Measurements from ENCODE around the gene OR4S1. TPM values are rescaled to one million over a fixed set of nuclear protein-coding genes. Genes with fewer than 3 reads are reported as not detected.

Gene OR4S1, protein sequence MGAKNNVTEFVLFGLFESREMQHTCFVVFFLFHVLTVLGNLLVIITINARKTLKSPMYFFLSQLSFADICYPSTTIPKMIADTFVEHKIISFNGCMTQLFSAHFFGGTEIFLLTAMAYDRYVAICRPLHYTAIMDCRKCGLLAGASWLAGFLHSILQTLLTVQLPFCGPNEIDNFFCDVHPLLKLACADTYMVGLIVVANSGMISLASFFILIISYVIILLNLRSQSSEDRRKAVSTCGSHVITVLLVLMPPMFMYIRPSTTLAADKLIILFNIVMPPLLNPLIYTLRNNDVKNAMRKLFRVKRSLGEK
- total RNA-seq (2014; rRNA removed; shearing (Covaris generic)) (not detected in 2 replicates), polyA plus RNA-seq (2016; fragmentation: Nextera tagmentation; extraction: Ambion mirVana) (not detected in 2 replicates)

GRCh38 chr11:48305923-48306322, at the start of gene OR4S1:
Gene OR4S1 (plus strand): TSS chr11:48306223. CDS start chr11:48306223, 0 bp downstream.
- no peaks in the 10 kb centered on the region for H3K4me1 ChIP-seq (ENCODE audit: insufficient read depth)

GRCh38 chr11:48261600-48261999, 44.4 kb upstream of the OR4S1 start:
- no peaks in the 10 kb centered on the region for H3K9me3 ChIP-seq (ENCODE audit: low read depth)
- 14 to 38% methylated on average over 2 of the region's 2 CpGs for WGBS, 2 experiments (ENCODE audit: low coverage in 1 of 2, low lambda C conversion rate in 2 of 2, missing lambda C conversion rate in 2 of 2)
- H3K4me3 ChIP-seq = no peak overlapping the region
- no peaks in the 10 kb centered on the region for H3K36me3 ChIP-seq (ENCODE audit: low read depth)
- H3K27ac ChIP-seq = no peak overlapping the region
- no peak for DNase-seq
- no peaks in the 10 kb centered on the region for H4K20me1 ChIP-seq (ENCODE audit: insufficient read depth)
- H2AFZ ChIP-seq = no peak overlapping the region
- in situ Hi-C loops (cut with MboI) = no loop called here
- TF ChIP-seq EZH2phosphoT487 (IDR thresholded peaks at IDR 0.05; ENCODE audit: insufficient read depth, low read depth) = no peak
- TF ChIP-seq EZH2 (IDR thresholded peaks at IDR 0.05; ENCODE audit: insufficient read depth, poor library complexity, severe bottlenecking) = no peak
- H3K4me2 ChIP-seq (ENCODE audit: unreplicated experiment) = no peak overlapping the region
- H3K79me2 ChIP-seq (ENCODE audit: insufficient read depth) = no peaks in the 10 kb centered on the region
- H3K27me3 ChIP-seq (replicated peaks; ENCODE audit: insufficient read depth) = no peaks in the 10 kb centered on the region
- no peaks in the 10 kb centered on the region for H3K4me1 ChIP-seq (ENCODE audit: insufficient read depth)
- H3F3A ChIP-seq (ENCODE audit: insufficient read depth) = no peaks in the 10 kb centered on the region
- H3K9me2 ChIP-seq (ENCODE audit: insufficient read depth) = no peaks in the 10 kb centered on the region
- no peak overlapping the region for H3K9ac ChIP-seq

More at GRCh38 chr11:48305923-48306322, at the start of gene OR4S1:
- 21 to 36% methylated on average over 1 of the region's 1 CpG for WGBS, 2 experiments (ENCODE audit: low coverage in 1 of 2, low lambda C conversion rate in 2 of 2, missing lambda C conversion rate in 2 of 2)
- in situ Hi-C loops (cut with MboI) = loop anchor here (25.0 kb wide), 1 partner anchor 1681 kb away; the partner anchor contains the start of gene OR4C12
- Histone ChIP-seq H3K27ac (no peak within 1 kb of the TSS), H2AFZ (no peak within 1 kb of the TSS), H3K79me2 (ENCODE audit: insufficient read depth) (no peaks in the 10 kb centered on the region), H4K20me1 (ENCODE audit: insufficient read depth) (no peaks in the 10 kb centered on the region), H3K9ac (no peak within 1 kb of the TSS), H3K27me3 (replicated peaks; ENCODE audit: insufficient read depth) (no peaks in the 10 kb centered on the region), H3K4me3 (no peak within 1 kb of the TSS), H3F3A (ENCODE audit: insufficient read depth) (no peaks in the 10 kb centered on the region), H3K9me3 (ENCODE audit: low read depth) (no peaks in the 10 kb centered on the region), H3K4me2 (ENCODE audit: unreplicated experiment) (no peak within 1 kb of the TSS), H3K9me2 (ENCODE audit: insufficient read depth) (no peaks in the 10 kb centered on the region), H3K36me3 (ENCODE audit: low read depth) (no peaks in the 10 kb centered on the region)
- TF ChIP-seq EZH2 (IDR thresholded peaks at IDR 0.05; ENCODE audit: insufficient read depth, poor library complexity, severe bottlenecking) (no peak), EZH2phosphoT487 (IDR thresholded peaks at IDR 0.05; ENCODE audit: insufficient read depth, low read depth) (no peak)
- DNase-seq = no peak

- H3K4me3 ChIP-seq = no peak within 1 kb of the TSS
- no peaks in the 10 kb centered on the region for H3K9me3 ChIP-seq (ENCODE audit: low read depth)
- no peaks in the 10 kb centered on the region for H3F3A ChIP-seq (ENCODE audit: insufficient read depth)
- H3K79me2 ChIP-seq (ENCODE audit: insufficient read depth) = no peaks in the 10 kb centered on the region
- H3K9me2 ChIP-seq (ENCODE audit: insufficient read depth) = no peaks in the 10 kb centered on the region
- H3K4me2 ChIP-seq (ENCODE audit: unreplicated experiment) = no peak within 1 kb of the TSS
- 2 to 6% methylated on average over 3 of the region's 3 CpGs for WGBS, 2 experiments (ENCODE audit: low coverage in 1 of 2, low lambda C conversion rate in 2 of 2, missing lambda C conversion rate in 2 of 2)
- H2AFZ ChIP-seq = no peak within 1 kb of the TSS
- DNase-seq = no peak
- no peaks in the 10 kb centered on the region for H3K4me1 ChIP-seq (ENCODE audit: insufficient read depth)
- H3K27ac ChIP-seq = no peak within 1 kb of the TSS
- H3K27me3 ChIP-seq (replicated peaks; ENCODE audit: insufficient read depth) = no peaks in the 10 kb centered on the region
- in situ Hi-C loops (cut with MboI) = no loop called here
- H3K9ac ChIP-seq = no peak within 1 kb of the TSS
- no peak for TF ChIP-seq EZH2phosphoT487 (IDR thresholded peaks at IDR 0.05; ENCODE audit: insufficient read depth, low read depth)
- no peaks in the 10 kb centered on the region for H4K20me1 ChIP-seq (ENCODE audit: insufficient read depth)
- no peaks in the 10 kb centered on the region for H3K36me3 ChIP-seq (ENCODE audit: low read depth)
Observed at GRCh38 chr11:48263423-48263911, 42.6 kb upstream of the OR4S1 start, which contains the start of gene OR4X1. Gene OR4X1 (plus strand): TSS chr11:48263861. CDS start chr11:48263861, 0 bp downstream.

- Histone ChIP-seq H3K9me2 (ENCODE audit: insufficient read depth) (no peaks in the 10 kb centered on the region), H3K9me3 (ENCODE audit: low read depth) (no peaks in the 10 kb centered on the region), H3K79me2 (ENCODE audit: insufficient read depth) (no peaks in the 10 kb centered on the region), H3K4me2 (ENCODE audit: unreplicated experiment) (no peak overlapping the region), H3K4me3 (no peak overlapping the region), H3K36me3 (ENCODE audit: low read depth) (no peaks in the 10 kb centered on the region), H4K20me1 (ENCODE audit: insufficient read depth) (no peaks in the 10 kb centered on the region), H3K9ac (no peak overlapping the region), H3K4me1 (ENCODE audit: insufficient read depth) (no peaks in the 10 kb centered on the region), H2AFZ (no peak overlapping the region), H3F3A (ENCODE audit: insufficient read depth) (no peaks in the 10 kb centered on the region), H3K27ac (no peak overlapping the region), H3K27me3 (replicated peaks; ENCODE audit: insufficient read depth) (no peaks in the 10 kb centered on the region)
- WGBS, 2 experiments (ENCODE audit: low coverage in 1 of 2, low lambda C conversion rate in 2 of 2, missing lambda C conversion rate in 2 of 2) = 8 to 12% methylated on average over 3 of the region's 3 CpGs
- in situ Hi-C loops (cut with MboI) = no loop called here
- no peak for DNase-seq
- TF ChIP-seq EZH2phosphoT487 (IDR thresholded peaks at IDR 0.05; ENCODE audit: insufficient read depth, low read depth) (no peak), EZH2 (IDR thresholded peaks at IDR 0.05; ENCODE audit: insufficient read depth, poor library complexity, severe bottlenecking) (no peak)
Observed at GRCh38 chr11:48270621-48271020, 35.4 kb upstream of the OR4S1 start.
